Midbrain (tissue), 1 donor: ENCODE data around the gene C9orf78.
"Not testable (repeated sequence)": the region's sequence is repeated elsewhere in the genome, so short reads cannot be mapped to it uniquely, and the experiment has no call there.

ENCODE experiments used
- DNase-seq: peaks from one replicate; lab custom pipeline; 2025; lab: John Stamatoyannopoulos, UW

The C9orf78 gene

GRCh38 chr9:129810788-129811187 is 24.3 kb downstream of the C9orf78 start:
- DNase-seq = no peak

DNA sequence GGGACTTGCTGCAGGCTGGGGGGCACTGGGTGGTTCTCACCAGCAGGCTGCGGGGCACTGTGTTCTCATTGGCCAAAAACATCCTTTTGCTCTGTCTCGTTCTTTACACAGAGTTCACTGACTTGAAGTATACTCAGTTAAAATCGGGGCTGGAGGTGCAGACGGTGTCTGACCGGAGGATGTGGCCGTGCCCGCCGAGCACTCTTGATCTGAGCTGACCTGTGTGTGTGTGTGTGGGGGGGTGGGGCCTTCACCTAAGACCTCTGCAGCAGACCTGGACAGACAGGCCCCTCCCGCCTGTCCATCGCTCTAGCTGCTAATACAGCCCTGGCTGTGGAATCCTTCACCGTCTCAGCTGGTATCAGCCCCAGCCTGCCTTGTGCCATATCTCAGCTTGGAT is 25.0 kb downstream of the C9orf78 start:
- DNase-seq = no peak

DNA sequence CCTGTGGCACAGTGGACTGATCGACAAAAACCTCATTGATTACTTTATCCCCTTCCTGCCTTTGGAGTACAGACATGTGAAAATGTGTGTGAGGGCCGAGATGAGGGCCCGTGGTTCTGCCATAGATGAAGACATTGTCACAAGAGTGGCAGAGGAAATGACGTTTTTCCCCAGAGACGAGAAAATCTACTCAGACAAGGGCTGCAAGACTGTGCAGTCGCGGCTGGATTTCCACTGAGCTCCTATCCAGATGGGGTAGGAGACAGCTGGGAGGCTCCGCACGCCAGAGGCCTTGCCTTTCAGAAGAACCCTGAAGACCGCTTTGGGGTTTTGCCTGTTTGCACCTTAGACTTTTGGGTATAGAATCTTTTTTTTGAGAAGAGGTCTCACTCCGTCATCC is 25.7 kb downstream of the C9orf78 start:
- no peak for DNase-seq

GRCh38 chr9:129806061-129806460 is 29.0 kb downstream of the C9orf78 start:
- DNase-seq = no peak

DNA sequence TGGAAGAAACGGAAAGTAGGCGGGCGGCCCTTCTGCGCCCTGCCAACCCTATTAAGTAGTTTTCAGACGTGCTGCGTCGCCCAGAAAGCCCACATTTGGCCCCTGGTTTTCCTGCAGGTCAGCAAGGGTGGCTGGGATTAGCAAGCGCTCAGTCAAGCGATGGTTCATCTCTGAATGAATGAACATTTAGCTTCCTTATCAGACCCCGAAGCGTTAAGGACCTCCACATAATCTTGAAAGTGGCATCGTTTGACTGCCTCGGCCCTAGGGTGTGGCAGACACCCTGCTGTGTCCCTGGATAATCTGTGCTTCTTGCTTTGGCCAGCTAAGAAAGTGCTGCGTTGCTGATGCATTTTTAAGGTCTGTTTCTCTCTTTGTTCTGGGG is 31.4 kb downstream of the C9orf78 start:
- DNase-seq = no peak

GRCh38 chr9:129802833-129803675 is 32.0 kb downstream of the C9orf78 start, which contains the start of gene TOR1B:
TOR1B (plus strand) TSS chr9:129803184; CDS start chr9:129803213, 29 bp downstream.
- peak; percentile 94 for DNase-seq

GRCh38 chr9:129801504-129801903 is 33.6 kb downstream of the C9orf78 start:
- no peak for DNase-seq

DNA sequence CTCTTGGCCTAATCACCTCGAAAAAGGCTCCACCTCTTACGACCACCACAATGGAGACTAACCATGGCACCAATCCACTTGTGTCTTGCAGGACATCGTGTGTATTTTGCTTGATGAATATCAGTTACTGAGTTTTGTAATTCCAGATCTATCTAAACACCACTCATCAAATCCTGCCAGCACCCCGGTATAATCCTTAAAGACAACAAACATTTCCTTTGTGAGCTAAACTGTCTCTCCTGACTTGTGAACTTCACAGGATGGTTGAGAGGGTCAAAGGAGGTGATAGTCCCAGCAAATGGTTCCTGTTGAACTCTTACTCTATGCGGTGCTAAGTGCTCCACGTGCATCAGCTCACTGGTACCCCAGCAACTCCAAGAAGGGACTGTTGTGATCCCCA is 36.1 kb downstream of the C9orf78 start:
- DNase-seq = no peak

DNA sequence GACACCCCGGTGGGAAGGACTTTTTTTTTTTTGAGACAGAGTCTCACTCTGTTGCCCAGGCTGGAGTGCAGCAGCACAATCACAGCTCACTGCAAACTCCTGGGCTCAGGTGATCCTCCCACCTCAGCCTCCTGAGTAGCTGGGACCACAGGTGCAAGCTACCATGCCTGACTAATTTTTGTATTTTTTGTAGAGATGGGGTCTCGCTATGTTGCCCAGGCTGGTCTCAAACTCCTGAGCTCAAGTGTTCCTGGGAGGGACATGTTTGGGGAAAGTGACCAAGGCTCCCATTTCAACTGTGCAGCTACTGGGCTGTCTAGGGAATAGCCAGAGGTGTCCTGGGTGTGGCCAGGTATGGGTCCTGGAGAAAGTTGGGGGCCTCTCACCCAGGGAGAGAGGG is 39.0 kb downstream of the C9orf78 start:
- not testable (repeated sequence) for DNase-seq

DNA sequence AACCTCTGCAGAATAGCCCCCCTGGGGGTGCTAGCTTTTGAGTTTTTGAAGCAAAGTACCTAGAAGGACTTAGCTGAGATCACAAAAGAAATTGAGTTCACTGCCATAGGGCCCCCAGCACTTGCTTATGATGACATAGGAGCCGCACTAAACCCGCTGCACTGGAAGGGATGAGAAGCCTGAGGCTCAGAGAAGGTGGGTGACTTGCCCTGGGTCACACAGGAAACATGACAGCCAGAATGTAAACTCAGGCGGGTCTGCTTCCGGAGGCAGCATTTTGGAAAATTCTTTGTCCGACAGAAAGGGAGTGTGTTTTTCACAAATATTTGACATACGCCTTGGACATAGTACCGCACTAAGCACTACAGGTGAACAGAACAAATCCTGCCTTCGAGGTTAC is 40.5 kb downstream of the C9orf78 start:
- DNase-seq = no peak

DNA sequence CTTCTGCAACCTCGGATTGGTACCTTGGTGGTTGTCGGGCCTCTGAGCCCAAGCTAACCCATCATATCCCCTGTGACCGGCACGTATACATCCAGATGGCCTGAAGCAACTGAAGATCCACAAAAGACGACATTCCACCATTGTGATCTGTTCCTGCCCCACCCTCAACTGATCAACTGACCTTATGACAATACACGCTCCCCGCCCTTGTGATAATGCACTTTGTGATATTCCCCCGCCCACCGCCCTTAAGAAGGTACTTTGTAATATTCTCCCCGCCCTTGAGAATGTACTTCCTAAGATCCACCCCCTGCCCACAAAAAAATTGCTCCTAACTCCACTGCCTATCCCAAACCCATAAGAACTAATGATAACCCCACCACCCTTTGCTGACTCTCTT is 48.6 kb downstream of the C9orf78 start:
- no peak for DNase-seq

- no peak for DNase-seq
Observed at GRCh38 chr9:129785866-129786265, 49.2 kb downstream of the C9orf78 start.

DNA sequence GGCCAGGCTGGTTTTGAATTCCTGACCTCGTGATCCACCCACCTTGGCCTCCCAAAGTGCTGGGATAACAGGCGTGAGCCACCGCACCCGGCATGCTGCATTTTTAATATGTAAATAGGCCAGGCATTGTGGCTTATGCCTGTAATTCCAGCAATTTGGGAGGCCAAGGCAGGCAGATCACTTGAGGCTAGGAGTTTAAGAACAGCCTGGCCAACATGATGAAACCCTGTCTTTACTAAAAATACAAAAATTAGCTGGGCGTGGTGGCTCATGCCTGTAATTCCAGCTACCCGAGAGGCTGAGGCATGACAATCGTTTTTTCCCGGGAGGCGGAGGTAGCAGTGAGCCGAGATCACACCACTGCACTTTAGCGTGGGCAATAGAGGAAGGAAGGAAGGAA is 50.1 kb downstream of the C9orf78 start:
- DNase-seq = not testable (repeated sequence)

DNA sequence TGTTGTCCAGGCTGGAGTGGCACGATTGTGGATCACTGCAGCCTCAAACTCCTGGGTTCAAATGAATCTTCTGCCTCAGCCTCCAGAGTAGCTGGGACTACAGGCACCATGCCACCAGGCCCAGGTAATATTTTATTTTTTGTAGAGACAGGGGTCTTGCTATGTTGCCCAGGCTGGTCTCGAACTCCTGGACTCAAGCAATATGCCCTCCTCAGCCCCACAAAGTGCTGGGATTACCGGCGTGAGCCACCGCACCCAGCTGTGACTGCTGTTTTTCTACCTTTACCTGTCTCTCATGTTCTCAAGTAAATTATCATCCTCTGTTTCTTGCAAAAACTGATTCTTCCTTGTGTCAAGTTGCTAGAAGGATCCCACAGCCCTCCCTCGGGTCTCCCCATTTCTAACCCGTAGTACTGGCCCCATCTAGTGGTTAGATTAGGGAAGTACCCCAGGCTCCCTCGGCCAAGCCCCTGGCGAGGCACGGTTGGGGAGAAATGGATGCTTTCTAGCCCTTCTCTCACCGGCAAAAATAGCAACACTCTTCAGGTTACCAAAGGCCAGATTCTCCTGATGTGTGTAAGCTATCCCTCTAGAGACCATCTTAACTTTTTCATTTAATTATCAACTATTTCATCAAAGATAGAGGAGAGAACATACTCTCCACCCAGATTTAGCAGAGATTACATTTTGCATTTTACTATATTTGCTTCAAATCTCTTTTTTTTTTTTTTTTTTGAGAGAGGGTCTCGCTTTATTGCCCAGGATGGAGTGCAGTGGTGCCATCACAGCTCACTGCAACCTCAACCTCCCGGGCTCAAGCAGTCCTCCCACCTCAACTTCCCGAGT is 51.3 kb downstream of the C9orf78 start:
- peak; percentile 78 for DNase-seq

DNA sequence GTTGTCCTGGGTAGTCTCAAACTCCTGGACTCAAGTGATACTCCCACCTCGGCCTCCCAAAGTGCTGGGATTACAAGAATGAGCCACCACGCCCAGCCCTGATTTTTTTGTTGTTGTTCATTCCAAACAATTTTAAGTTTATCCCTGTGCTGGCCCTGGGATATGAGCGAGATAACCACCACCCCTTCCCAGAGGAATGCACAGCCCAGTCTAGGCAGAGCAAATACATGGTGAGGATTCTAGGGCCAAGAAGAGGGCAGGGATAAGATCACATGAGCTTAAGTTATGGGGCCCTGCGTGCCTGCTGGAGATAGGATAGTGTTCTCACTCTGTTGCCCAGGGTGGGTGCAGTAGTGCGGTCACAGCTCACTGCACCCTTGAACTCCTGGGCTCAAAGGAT is 53.1 kb downstream of the C9orf78 start:
- no peak for DNase-seq

GRCh38 chr9:129781131-129781530 is 53.9 kb downstream of the C9orf78 start:
- DNase-seq = no peak

GRCh38 chr9:129779560-129780190 is 55.4 kb downstream of the C9orf78 start:
- no peak for DNase-seq

DNA sequence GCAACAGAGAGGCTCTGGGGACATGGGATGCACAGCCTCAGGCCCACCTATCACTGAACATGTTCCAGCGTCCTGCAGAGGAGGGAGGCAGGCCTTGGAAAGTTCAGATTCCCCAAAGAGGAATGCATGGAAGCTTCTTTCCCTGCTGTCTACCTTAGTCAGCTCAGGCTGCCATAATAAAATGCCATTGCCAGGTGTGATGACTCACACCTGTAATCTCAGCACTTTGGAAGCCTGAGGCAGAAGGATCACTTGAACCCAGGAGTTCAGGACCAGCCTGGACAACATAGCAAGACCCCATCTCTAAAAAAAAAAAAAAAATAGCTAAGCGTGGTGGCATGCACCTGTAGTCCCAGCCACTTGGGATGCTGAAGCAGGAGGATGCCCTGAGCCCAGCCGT is 56.6 kb downstream of the C9orf78 start:
- DNase-seq = no peak

DNA sequence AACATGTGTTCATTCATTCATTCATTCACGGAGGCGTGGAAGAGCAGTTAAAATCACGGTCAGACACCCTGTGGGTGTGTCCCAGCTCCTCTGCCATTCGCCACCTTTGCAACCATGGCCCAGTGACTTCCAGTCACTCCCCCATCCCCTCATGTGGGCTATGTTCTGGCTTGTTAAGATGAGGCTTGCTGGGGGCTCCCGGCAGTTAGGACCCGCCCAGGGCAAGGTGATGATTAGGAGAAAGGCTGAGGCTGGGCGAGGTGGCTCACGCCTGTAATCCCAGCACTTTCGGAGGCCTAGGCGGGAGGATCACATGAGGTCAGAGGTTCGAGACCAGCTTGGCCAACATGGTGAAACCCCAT is 57.3 kb downstream of the C9orf78 start:
- DNase-seq = no peak
